22Rv1 (cell line): ENCODE measurements around the gene RNF39.

ENCODE experiments used
- ZFX ChIP-seq: fragments of 450-650 bp; IDR thresholded peaks from 2 replicates; pipeline ENCODE4 v1.6.1; 2017; ENCODE audit warnings: antibody characterized with exemption, borderline replicate concordance
- TF ChIP-seq, protein P1 (sequence below): fragments of 450-650 bp; IDR thresholded peaks from 2 replicates; pipeline ENCODE4 v1.5.1; 2017; ENCODE audit warnings: mild to moderate bottlenecking

DNA sequence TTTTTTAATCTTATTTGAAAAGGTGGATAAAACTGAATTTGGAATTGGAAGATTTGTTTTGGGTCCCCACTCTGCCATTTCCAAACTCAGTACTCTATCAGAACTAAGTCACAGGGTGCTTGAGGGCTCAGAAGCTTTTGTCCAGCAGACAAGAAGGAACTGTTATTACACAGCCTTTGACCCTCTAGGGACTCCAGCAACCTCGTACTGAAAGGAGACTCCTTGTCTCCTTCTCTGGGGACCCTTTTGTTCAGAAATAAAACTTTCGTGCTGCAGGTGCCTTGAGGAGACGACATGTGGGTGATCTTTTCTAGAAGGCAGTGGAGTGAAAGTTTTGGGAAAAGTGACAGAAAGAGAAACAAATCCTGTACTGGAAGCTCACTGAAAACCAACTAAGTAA is 21.9 kb downstream of the RNF39 start:
- TF ChIP-seq, protein P1, sequence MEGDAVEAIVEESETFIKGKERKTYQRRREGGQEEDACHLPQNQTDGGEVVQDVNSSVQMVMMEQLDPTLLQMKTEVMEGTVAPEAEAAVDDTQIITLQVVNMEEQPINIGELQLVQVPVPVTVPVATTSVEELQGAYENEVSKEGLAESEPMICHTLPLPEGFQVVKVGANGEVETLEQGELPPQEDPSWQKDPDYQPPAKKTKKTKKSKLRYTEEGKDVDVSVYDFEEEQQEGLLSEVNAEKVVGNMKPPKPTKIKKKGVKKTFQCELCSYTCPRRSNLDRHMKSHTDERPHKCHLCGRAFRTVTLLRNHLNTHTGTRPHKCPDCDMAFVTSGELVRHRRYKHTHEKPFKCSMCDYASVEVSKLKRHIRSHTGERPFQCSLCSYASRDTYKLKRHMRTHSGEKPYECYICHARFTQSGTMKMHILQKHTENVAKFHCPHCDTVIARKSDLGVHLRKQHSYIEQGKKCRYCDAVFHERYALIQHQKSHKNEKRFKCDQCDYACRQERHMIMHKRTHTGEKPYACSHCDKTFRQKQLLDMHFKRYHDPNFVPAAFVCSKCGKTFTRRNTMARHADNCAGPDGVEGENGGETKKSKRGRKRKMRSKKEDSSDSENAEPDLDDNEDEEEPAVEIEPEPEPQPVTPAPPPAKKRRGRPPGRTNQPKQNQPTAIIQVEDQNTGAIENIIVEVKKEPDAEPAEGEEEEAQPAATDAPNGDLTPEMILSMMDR, result no peak
- no peak for TF ChIP-seq ZFX
